ENCODE measurements around the gene HIRA. TPM values are rescaled to one million over a fixed set of nuclear protein-coding genes. Genes with fewer than 3 reads are reported as not detected.

The HIRA gene
- 10 to 100 TPM; 30.7 to 36.6 TPM for total RNA-seq

- Mint-ChIP-seq H3K9me3 (no peaks in the 10 kb centered on the region), H3K27me3 (ENCODE audit: low read depth) (no peaks in the 10 kb centered on the region), H3K4me3 (peak within 1 kb of the TSS; percentile 91 to 93), H3K36me3 (ENCODE audit: insufficient read depth in 2 of 2) (peaks cover 5 to 11% of the 10 kb centered on the region in 2 donors), H3K27ac (peak within 1 kb of the TSS; percentile 96), H3K4me1 (ENCODE audit: low read depth) (peaks cover 62% of the 10 kb centered on the region)
- ATAC-seq (replicated peaks in 1 of 2) = peak; percentile 67 to 69
- DNase-seq = peak; percentile 88 to 93
These were observed at the start of gene HIRA for GRCh38 chr22:19431649-19432132. Gene HIRA, minus strand, starts transcription at chr22:19431733. Its CDS starts 257 bp downstream, at chr22:19431476.

GRCh38 chr22:19480789-19481188, 49.3 kb upstream of the HIRA start:
- Mint-ChIP-seq H3K27ac (peak overlapping the region; percentile 21), H3K9me3 (no peaks in the 10 kb centered on the region), H3K4me3 (peak overlapping the region; percentile 87 to 100), H3K4me1 (ENCODE audit: low read depth) (peaks cover 48% of the 10 kb centered on the region), H3K36me3 (ENCODE audit: insufficient read depth in 2 of 2) (peaks cover 11 to 34% of the 10 kb centered on the region in 2 donors), H3K27me3 (ENCODE audit: low read depth) (no peaks in the 10 kb centered on the region)
- ATAC-seq (replicated peaks in 1 of 2) (no peak), DNase-seq (no peak)

DNA sequence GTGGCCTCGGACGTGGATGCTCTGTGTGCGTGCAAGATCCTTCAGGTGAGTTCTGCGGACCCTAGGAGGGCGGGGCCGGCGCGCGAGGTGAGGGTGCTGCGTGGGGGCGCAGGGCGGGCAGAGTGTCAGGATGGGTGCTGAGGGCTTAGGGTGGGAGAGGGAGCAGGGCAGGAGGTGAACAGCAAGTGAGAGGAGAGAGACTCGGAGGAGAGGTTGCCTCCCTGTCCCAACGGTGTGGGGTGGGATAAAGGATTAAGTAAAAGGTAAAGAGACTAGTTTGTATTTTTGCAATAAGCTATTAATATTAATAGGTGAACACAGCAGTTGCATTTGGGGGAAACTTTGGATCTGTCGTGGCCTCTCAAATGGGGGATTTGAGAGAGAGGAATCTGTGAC, 48.6 kb upstream of the HIRA start:
- H3K27ac Mint-ChIP-seq = peak overlapping the region; percentile 82
- peaks cover 52% of the 10 kb centered on the region for H3K4me1 Mint-ChIP-seq (ENCODE audit: low read depth)
- no peaks in the 10 kb centered on the region for H3K27me3 Mint-ChIP-seq (ENCODE audit: low read depth)
- peak overlapping the region; percentile 87 to 100 for H3K4me3 Mint-ChIP-seq
- H3K9me3 Mint-ChIP-seq = no peaks in the 10 kb centered on the region
- ATAC-seq (replicated peaks in 1 of 2) = no peak
- DNase-seq = peak in 1 of 2 donors; percentile 33
- peaks cover 11 to 31% of the 10 kb centered on the region in 2 donors for H3K36me3 Mint-ChIP-seq (ENCODE audit: insufficient read depth in 2 of 2)

- H3K4me1 Mint-ChIP-seq (ENCODE audit: low read depth) = peaks cover 52% of the 10 kb centered on the region
- peak within 1 kb of the TSS; percentile 87 to 100 for H3K4me3 Mint-ChIP-seq
- H3K36me3 Mint-ChIP-seq (ENCODE audit: insufficient read depth in 2 of 2) = peaks cover 9 to 25% of the 10 kb centered on the region in 2 donors
These were observed 48.0 kb upstream of the HIRA start, which contains the start of gene CDC45 for GRCh38 chr22:19479355-19480172. Gene CDC45, plus strand, starts transcription at chr22:19479920. Its CDS starts 49 bp downstream, at chr22:19479969.

GRCh38 chr22:19478901-19479354, 47.4 kb upstream of the HIRA start, which contains the start of gene UFD1:
Gene UFD1, minus strand, starts transcription at chr22:19479193. Its CDS starts 108 bp downstream, at chr22:19479085.
- Mint-ChIP-seq H3K4me1 (ENCODE audit: low read depth) (peaks cover 51% of the 10 kb centered on the region), H3K27me3 (ENCODE audit: low read depth) (no peaks in the 10 kb centered on the region), H3K36me3 (ENCODE audit: insufficient read depth in 2 of 2) (peaks cover 8 to 25% of the 10 kb centered on the region in 2 donors), H3K27ac (peak within 1 kb of the TSS; percentile 99), H3K4me3 (peak within 1 kb of the TSS; percentile 87 to 100), H3K9me3 (no peaks in the 10 kb centered on the region)
- peak; percentile 88 to 89 for DNase-seq
- peak; percentile 66 to 75 for ATAC-seq (replicated peaks in 1 of 2)

More at GRCh38 chr22:19479355-19480172, 48.0 kb upstream of the HIRA start, which contains the start of gene CDC45:
- DNase-seq (peak; percentile 94 to 95), ATAC-seq (replicated peaks in 1 of 2) (peak; percentile 90)
- Mint-ChIP-seq H3K9me3 (no peaks in the 10 kb centered on the region), H3K27me3 (ENCODE audit: low read depth) (no peaks in the 10 kb centered on the region), H3K27ac (peak within 1 kb of the TSS; percentile 99)

DNA sequence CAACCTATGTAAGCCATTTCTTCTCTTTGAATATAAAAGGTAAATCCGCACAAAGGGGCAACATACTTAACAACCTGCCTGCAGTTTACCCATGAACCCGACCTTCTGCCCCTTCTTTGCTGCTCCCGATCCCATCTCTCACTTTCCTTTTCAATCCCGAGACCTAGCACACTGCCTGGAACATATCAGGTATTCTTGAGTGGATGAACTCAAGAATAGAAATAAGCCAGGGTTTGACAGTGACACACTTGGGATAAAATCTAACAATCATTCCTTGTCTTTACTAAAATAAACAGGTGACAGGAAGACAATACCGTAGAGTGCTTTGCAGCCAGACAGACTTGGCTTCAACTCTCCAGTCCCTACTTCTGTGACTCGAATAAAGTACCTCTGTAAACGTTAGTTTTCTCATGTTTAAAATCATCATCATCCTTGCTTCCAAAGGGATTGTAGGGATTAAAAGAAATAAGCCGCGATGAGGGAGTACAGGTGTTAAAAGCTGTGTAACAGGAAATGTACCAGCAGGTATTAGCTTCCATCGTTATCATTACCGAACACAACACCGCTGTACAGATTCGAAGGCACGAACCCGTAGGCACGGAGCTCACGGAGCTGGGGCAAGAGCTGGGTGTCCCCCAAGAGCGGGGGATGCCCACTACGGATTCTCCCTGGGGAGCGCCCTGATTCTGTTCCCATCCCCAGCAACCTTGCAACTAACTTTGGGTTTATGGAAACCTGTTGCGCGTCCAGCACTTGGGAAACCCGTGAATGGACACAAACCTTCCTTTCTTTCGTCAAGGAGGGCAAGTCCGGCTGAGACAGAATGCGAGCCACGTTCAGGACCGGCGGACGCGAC, 46.7 kb upstream of the HIRA start:
- Mint-ChIP-seq H3K27me3 (ENCODE audit: low read depth) (no peaks in the 10 kb centered on the region), H3K27ac (peak overlapping the region; percentile 25), H3K4me1 (ENCODE audit: low read depth) (peaks cover 44% of the 10 kb centered on the region), H3K9me3 (no peaks in the 10 kb centered on the region), H3K36me3 (ENCODE audit: insufficient read depth in 2 of 2) (peaks cover 5 to 20% of the 10 kb centered on the region in 2 donors), H3K4me3 (peak overlapping the region; percentile 87 to 100)
- DNase-seq = peak in 1 of 2 donors; percentile 20
- ATAC-seq (replicated peaks in 1 of 2) = no peak

DNA sequence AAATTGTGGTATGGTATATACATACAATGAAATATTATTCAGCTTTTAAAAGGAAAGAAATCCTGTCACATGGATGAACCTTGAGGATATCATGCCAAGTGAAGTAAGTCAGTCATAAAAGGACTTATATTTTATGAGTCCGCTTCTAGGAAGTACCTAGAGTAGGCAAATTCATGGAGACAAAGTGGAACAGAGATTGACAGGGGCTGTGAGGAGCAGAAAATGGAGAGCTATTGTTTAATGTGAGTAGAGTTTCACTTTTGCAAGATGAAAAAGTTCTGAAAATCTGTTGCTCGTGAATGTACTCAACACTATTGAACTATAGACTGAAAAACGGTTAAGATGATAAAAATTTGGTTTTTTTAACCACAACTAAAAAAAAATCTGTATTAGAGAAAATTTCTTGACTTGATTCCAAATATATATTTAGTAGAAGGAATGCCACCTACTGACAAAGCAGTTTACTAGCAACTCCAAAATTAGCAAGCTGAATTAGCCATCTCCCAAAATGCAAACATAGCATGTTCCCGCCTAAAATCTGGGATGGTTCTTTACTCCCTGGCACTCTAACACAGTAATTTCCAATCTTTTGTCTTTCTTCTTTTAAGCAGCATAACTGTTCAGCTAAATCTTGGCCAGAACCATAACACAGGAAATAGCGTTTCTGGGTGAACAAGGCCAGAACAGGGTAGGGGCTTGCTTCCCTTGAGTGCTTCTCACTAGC, 46.0 kb upstream of the HIRA start:
- Mint-ChIP-seq H3K4me1 (ENCODE audit: low read depth) (peaks cover 40% of the 10 kb centered on the region), H3K4me3 (peak overlapping the region; percentile 87 to 100), H3K27ac (peak overlapping the region; percentile 94), H3K9me3 (no peaks in the 10 kb centered on the region), H3K36me3 (ENCODE audit: insufficient read depth in 2 of 2) (peaks cover 5 to 14% of the 10 kb centered on the region in 2 donors), H3K27me3 (ENCODE audit: low read depth) (no peaks in the 10 kb centered on the region)
- DNase-seq = no peak
- no peak for ATAC-seq (replicated peaks in 1 of 2)

DNA sequence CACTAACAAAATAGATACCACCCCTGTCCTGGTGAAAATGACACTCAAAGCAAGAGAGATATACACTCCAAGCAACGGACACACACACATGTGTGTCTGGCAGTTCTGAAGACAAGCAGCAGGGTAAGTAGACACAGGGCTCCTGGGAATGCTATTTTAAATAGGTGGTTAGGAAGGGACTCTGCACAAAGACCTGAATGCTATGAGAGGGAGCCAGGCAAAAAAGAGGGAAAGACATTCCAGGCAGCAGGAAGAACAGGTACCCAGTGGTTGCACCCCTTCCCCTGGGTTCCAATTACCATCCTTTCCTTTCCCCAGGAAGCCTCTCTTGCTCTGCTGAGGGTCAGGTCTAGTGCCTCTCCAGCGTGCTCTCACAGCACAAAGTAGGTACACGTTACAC, 44.5 kb upstream of the HIRA start:
- Mint-ChIP-seq H3K4me3 (peak overlapping the region in 1 of 2 donors; percentile 13), H3K9me3 (no peaks in the 10 kb centered on the region), H3K4me1 (ENCODE audit: low read depth) (peaks cover 35% of the 10 kb centered on the region), H3K27ac (peak overlapping the region; percentile 48), H3K36me3 (ENCODE audit: insufficient read depth in 2 of 2) (peaks cover 8 to 17% of the 10 kb centered on the region in 2 donors), H3K27me3 (ENCODE audit: low read depth) (no peaks in the 10 kb centered on the region)
- ATAC-seq (replicated peaks in 1 of 2) (no peak), DNase-seq (no peak)

- Mint-ChIP-seq H3K27me3 (ENCODE audit: low read depth) (no peaks in the 10 kb centered on the region), H3K4me3 (no peak overlapping the region), H3K27ac (no peak overlapping the region), H3K9me3 (no peaks in the 10 kb centered on the region), H3K4me1 (ENCODE audit: low read depth) (peaks cover 27% of the 10 kb centered on the region), H3K36me3 (ENCODE audit: insufficient read depth in 2 of 2) (peaks cover 5 to 11% of the 10 kb centered on the region in 2 donors)
- no peak for ATAC-seq (replicated peaks in 1 of 2)
- DNase-seq = no peak
These were observed 42.0 kb upstream of the HIRA start for GRCh38 chr22:19473578-19473977.

DNA sequence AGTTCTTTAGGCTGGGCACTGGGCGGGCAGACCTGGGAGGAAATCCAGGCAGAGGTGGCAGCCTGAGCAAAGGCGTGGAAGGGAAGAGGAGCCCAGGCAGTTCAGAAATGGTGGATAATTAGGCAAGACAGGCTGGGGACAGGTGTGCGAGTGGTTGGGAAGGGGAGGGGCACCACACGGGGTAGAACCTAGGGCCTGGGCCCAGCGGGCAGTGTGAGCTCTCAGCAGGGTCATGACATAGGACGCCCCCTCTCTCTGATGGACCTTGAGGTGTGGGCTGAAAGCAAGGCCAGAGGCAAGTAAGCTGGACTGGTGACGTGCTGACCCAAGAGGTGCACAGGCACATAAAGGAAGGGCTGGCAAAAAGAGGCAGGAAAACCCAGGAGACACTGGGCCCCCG, 40.7 kb upstream of the HIRA start:
- DNase-seq (no peak), ATAC-seq (replicated peaks in 1 of 2) (no peak)
- H3K4me3 Mint-ChIP-seq = no peak overlapping the region
- H3K4me1 Mint-ChIP-seq (ENCODE audit: low read depth) = peaks cover 16% of the 10 kb centered on the region
- peaks cover 5 to 14% of the 10 kb centered on the region in 2 donors for H3K36me3 Mint-ChIP-seq (ENCODE audit: insufficient read depth in 2 of 2)
- H3K9me3 Mint-ChIP-seq = no peaks in the 10 kb centered on the region
- peak overlapping the region; percentile 34 for H3K27ac Mint-ChIP-seq
- no peaks in the 10 kb centered on the region for H3K27me3 Mint-ChIP-seq (ENCODE audit: low read depth)

DNA sequence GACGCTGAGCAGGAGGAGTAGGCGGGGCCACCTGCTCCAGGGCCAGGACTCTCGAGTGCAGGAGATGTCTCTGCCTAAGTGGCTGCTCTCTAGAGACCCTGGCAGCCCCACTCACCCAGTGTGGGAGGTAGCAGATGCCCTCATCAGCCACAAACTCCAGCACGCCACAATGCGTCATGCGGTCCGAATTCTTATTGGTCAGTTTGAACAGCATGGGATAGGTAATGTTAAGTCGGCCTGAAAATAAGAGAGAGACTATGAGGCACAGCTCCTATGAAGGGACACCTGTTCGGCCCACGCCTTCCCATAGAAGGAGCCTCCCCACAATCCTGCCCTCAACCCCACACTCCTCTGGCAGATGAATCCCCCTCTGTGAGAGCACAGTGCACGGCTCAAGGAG, 40.0 kb upstream of the HIRA start:
- H3K27me3 Mint-ChIP-seq (ENCODE audit: low read depth) = no peaks in the 10 kb centered on the region
- H3K9me3 Mint-ChIP-seq = no peaks in the 10 kb centered on the region
- H3K36me3 Mint-ChIP-seq (ENCODE audit: insufficient read depth in 2 of 2) = peaks cover 5 to 15% of the 10 kb centered on the region in 2 donors
- H3K4me1 Mint-ChIP-seq (ENCODE audit: low read depth) = peaks cover 10% of the 10 kb centered on the region
- ATAC-seq (replicated peaks in 1 of 2) = no peak
- no peak overlapping the region for H3K27ac Mint-ChIP-seq
- H3K4me3 Mint-ChIP-seq = no peak overlapping the region
- no peak for DNase-seq

DNA sequence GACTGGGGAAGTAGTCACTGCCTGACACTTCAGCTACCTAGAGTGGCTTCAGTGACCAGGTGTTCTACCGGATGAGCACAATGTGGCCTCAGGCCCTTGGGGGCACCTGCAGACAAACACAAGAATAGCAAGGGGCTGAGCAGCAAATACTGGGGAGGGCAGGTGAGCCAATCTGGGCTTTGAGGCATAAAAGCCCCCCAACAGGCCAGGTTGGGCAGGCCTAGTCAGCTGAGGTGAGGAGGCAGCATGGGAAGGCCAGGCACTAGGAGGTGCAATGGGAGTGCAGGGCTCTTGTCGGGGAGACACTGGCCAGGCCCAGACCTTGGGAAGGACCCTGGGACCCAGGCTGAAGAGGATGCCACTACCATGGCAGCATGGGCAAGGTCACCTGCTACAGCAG, 38.5 kb upstream of the HIRA start:
- peaks cover 5 to 24% of the 10 kb centered on the region in 2 donors for H3K36me3 Mint-ChIP-seq (ENCODE audit: insufficient read depth in 2 of 2)
- DNase-seq (no peak), ATAC-seq (replicated peaks in 1 of 2) (no peak)
- H3K9me3 Mint-ChIP-seq = no peaks in the 10 kb centered on the region
- H3K27ac Mint-ChIP-seq = peak overlapping the region; percentile 48
- no peak overlapping the region for H3K4me3 Mint-ChIP-seq
- H3K4me1 Mint-ChIP-seq (ENCODE audit: low read depth) = no peaks in the 10 kb centered on the region
- no peaks in the 10 kb centered on the region for H3K27me3 Mint-ChIP-seq (ENCODE audit: low read depth)

Data from activated T-cell treated with anti-CD3 and anti-CD28 coated beads, Interleukin-2, amount 50 U/mL, for 72 hours (primary cell).